ENCODE results near the gene CRTC1.
"Not testable (repeated sequence)": the region's sequence is repeated elsewhere in the genome, so short reads cannot be mapped to it uniquely, and the experiment has no call there.

Gene CRTC1

GRCh38 chr19:18725841-18726770 lies 42.6 kb downstream of the CRTC1 start:
- DNase-seq (ENCODE audit: low read depth in 2 of 2, low spot score in 1 of 2), result no peak

- DNase-seq (ENCODE audit: low read depth in 2 of 2, low spot score in 1 of 2), result no peak
Observed at GRCh38 chr19:18726846-18727245, 43.4 kb downstream of the CRTC1 start.

GRCh38 chr19:18727602-18728001 lies 44.1 kb downstream of the CRTC1 start:
- DNase-seq (ENCODE audit: low read depth in 2 of 2, low spot score in 1 of 2), result not testable (repeated sequence)

GRCh38 chr19:18729933-18730530 lies 46.6 kb downstream of the CRTC1 start:
- no peak for DNase-seq (ENCODE audit: low read depth in 2 of 2, low spot score in 1 of 2)

- no peak for DNase-seq (ENCODE audit: low read depth in 2 of 2, low spot score in 1 of 2)
Observed at GRCh38 chr19:18730885-18731513, 47.5 kb downstream of the CRTC1 start.

- no peak for DNase-seq (ENCODE audit: low read depth in 2 of 2, low spot score in 1 of 2)
Observed at GRCh38 chr19:18731562-18732008, 48.1 kb downstream of the CRTC1 start.

- no peak for DNase-seq (ENCODE audit: low read depth in 2 of 2, low spot score in 1 of 2)
Observed at GRCh38 chr19:18733196-18733647, 49.7 kb downstream of the CRTC1 start.

- not testable (repeated sequence) for DNase-seq (ENCODE audit: low read depth in 2 of 2, low spot score in 1 of 2)
Observed at GRCh38 chr19:18733762-18734332, 50.4 kb downstream of the CRTC1 start.

GRCh38 chr19:18735324-18735723 lies 51.8 kb downstream of the CRTC1 start:
- no peak for DNase-seq (ENCODE audit: low read depth in 2 of 2, low spot score in 1 of 2)

- DNase-seq (ENCODE audit: low read depth in 2 of 2, low spot score in 1 of 2), result no peak
Observed at GRCh38 chr19:18735752-18736151, 52.3 kb downstream of the CRTC1 start.

- DNase-seq (ENCODE audit: low read depth in 2 of 2, low spot score in 1 of 2), result no peak
Observed at GRCh38 chr19:18736415-18737336, 53.2 kb downstream of the CRTC1 start.

GRCh38 chr19:18737337-18737953 lies 54.0 kb downstream of the CRTC1 start:
- DNase-seq (ENCODE audit: low read depth in 2 of 2, low spot score in 1 of 2), result no peak

- DNase-seq (ENCODE audit: low read depth in 2 of 2, low spot score in 1 of 2), result no peak
Observed at GRCh38 chr19:18737954-18738351, 54.5 kb downstream of the CRTC1 start.

- DNase-seq (ENCODE audit: low read depth in 2 of 2, low spot score in 1 of 2), result no peak
Observed at GRCh38 chr19:18738961-18739690, 55.6 kb downstream of the CRTC1 start.

- DNase-seq (ENCODE audit: low read depth in 2 of 2, low spot score in 1 of 2), result no peak
Observed at GRCh38 chr19:18741124-18742121, 57.9 kb downstream of the CRTC1 start.

- DNase-seq (ENCODE audit: low read depth in 2 of 2, low spot score in 1 of 2), result no peak
Observed at GRCh38 chr19:18742324-18742723, 58.8 kb downstream of the CRTC1 start.

- DNase-seq (ENCODE audit: low read depth in 2 of 2, low spot score in 1 of 2), result no peak
Observed at GRCh38 chr19:18742838-18743783, 59.6 kb downstream of the CRTC1 start.

Measured in stimulated activated CD8-positive, alpha-beta memory T cell treated with anti-CD3 and anti-CD28 coated beads, Interleukin-4, amount 100 ng/mL, for 1 hour (primary cell).